IPS-20b (cell line): ENCODE measurements around the gene PCGF3.

Source experiments
- H3K27ac ChIP-seq: one replicate; pipeline ENCODE4 v1.5.1; 2013; ENCODE audit warnings: low read length
- H3K27me3 ChIP-seq: 2 replicates; pipeline ENCODE4 v1.6.1; 2013; ENCODE audit warnings: mild to moderate bottlenecking, low read length, inconsistent platforms; ENCODE audit not compliant: insufficient read depth
- H3K36me3 ChIP-seq: 2 replicates; pipeline ENCODE4 v1.6.1; 2013; ENCODE audit warnings: low read depth, mild to moderate bottlenecking, inconsistent platforms, low read length, moderate library complexity; ENCODE audit not compliant: insufficient read depth
- H3K4me1 ChIP-seq: 2 replicates; pipeline ENCODE4 v1.6.1; 2013; ENCODE audit warnings: mild to moderate bottlenecking, control low read depth, inconsistent platforms, low read length, moderate library complexity; ENCODE audit not compliant: insufficient read depth
- H3K4me3 ChIP-seq: 2 replicates; pipeline ENCODE4 v1.5.1; 2013; ENCODE audit warnings: mild to moderate bottlenecking, low read length, inconsistent platforms
- H3K9ac ChIP-seq: 2 replicates; pipeline ENCODE4 v1.6.1; 2013; ENCODE audit warnings: low read depth, mild to moderate bottlenecking, inconsistent platforms, low read length, moderate library complexity
- H3K9me3 ChIP-seq: 2 replicates; pipeline ENCODE4 v1.6.1; 2013; ENCODE audit warnings: mild to moderate bottlenecking, low read depth, low read length, inconsistent platforms; ENCODE audit not compliant: insufficient read depth

PCGF3 gene

GRCh38 chr4:789571-790465 lies 84.2 kb downstream of the PCGF3 start:
- no peaks in the 10 kb centered on the region for H3K36me3 ChIP-seq
- no peak overlapping the region for H3K4me3 ChIP-seq
- H3K9me3 ChIP-seq, result no peaks in the 10 kb centered on the region
- H3K27ac ChIP-seq, result no peak overlapping the region
- H3K27me3 ChIP-seq, result peaks cover 91% of the 10 kb centered on the region
- no peak overlapping the region for H3K9ac ChIP-seq
- H3K4me1 ChIP-seq, result peaks cover 15% of the 10 kb centered on the region

GRCh38 chr4:790466-790820 lies 84.8 kb downstream of the PCGF3 start:
- H3K9ac ChIP-seq, result no peak overlapping the region
- H3K27me3 ChIP-seq, result peaks cover 91% of the 10 kb centered on the region
- H3K27ac ChIP-seq, result no peak overlapping the region
- H3K4me3 ChIP-seq, result no peak overlapping the region
- peaks cover 15% of the 10 kb centered on the region for H3K4me1 ChIP-seq
- no peaks in the 10 kb centered on the region for H3K36me3 ChIP-seq
- H3K9me3 ChIP-seq, result no peaks in the 10 kb centered on the region

GRCh38 chr4:791252-791897 lies 85.7 kb downstream of the PCGF3 start:
- Histone ChIP-seq H3K36me3 (no peaks in the 10 kb centered on the region), H3K9ac (no peak overlapping the region), H3K27me3 (peaks cover 91% of the 10 kb centered on the region), H3K4me3 (no peak overlapping the region), H3K4me1 (peaks cover 15% of the 10 kb centered on the region), H3K9me3 (no peaks in the 10 kb centered on the region), H3K27ac (no peak overlapping the region)

GRCh38 chr4:791898-792625 lies 86.4 kb downstream of the PCGF3 start:
- no peak overlapping the region for H3K9ac ChIP-seq
- peaks cover 15% of the 10 kb centered on the region for H3K4me1 ChIP-seq
- no peaks in the 10 kb centered on the region for H3K9me3 ChIP-seq
- no peaks in the 10 kb centered on the region for H3K36me3 ChIP-seq
- no peak overlapping the region for H3K27ac ChIP-seq
- H3K27me3 ChIP-seq, result peaks cover 91% of the 10 kb centered on the region
- H3K4me3 ChIP-seq, result peak overlapping the region; percentile 51; the same call in 1 of the 2 replicates

DNA sequence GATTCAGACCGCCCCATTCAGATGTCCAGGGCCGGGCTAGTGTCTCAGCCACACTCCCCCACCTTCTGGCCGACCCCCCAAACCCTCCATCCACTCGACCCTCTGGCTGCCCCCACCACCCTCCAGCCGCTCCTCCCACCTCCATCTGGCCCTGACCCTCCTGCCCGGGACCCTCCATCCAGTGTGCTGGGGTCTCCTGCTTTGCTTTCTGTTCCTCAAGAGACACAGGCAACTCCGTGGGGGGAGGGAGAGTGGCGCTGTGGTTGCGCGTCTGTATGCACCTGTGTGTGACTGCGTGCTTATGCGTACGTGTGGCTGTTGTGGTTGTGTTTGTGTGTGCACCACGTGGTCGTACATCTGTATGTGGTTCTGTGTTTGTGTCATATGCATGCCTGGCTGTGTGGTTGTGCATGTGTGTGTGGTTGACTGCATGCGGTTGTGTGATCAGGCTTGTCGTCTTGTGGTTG lies 87.0 kb downstream of the PCGF3 start:
- Histone ChIP-seq H3K4me3 (no peak overlapping the region), H3K9ac (no peak overlapping the region), H3K27ac (no peak overlapping the region), H3K27me3 (peaks cover 88% of the 10 kb centered on the region), H3K4me1 (peaks cover 15% of the 10 kb centered on the region), H3K36me3 (no peaks in the 10 kb centered on the region), H3K9me3 (no peaks in the 10 kb centered on the region)

DNA sequence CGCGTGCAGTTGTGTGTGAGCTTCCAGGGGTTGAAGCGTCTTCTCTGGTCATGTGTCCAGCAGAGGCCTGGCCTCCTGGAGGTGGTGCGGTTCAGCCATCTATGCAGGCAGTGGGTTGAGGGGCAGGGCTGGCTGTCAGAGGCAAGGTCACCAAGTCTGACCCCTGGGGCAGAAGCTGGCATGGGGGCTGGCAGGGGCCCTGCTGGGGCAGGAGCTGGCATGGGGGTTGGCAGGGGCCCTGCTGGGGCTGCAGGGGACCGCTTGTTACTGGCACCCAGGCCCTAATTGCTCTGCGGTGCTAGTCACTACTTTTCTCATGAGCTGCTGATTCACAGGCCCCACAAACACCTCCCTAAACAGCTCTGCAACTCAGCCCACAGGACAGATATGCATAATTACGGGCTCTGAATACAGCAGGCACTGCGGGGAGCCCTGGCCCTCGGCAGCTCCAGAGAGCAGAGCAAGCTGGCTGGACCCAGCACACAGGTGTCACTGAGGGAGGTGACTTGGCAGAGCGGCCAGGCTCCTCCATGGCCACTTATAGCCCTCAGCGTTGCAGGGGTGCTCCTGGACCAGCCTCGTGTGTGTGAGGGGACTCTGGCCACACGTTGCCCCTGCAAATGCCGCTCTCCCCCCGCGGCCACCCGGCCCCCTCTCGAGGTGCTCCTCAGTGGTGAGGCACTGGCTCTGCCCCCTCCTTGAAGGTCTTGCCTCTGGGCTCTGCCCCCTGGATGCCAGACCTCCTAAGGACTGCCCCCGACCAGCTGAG lies 87.6 kb downstream of the PCGF3 start:
- no peak overlapping the region for H3K9ac ChIP-seq
- H3K36me3 ChIP-seq, result no peaks in the 10 kb centered on the region
- no peaks in the 10 kb centered on the region for H3K9me3 ChIP-seq
- H3K27me3 ChIP-seq, result peaks cover 81% of the 10 kb centered on the region
- no peak overlapping the region for H3K27ac ChIP-seq
- no peak overlapping the region for H3K4me3 ChIP-seq
- H3K4me1 ChIP-seq, result peaks cover 15% of the 10 kb centered on the region

- Histone ChIP-seq H3K4me1 (peaks cover 15% of the 10 kb centered on the region), H3K9ac (no peak overlapping the region), H3K9me3 (no peaks in the 10 kb centered on the region), H3K27me3 (peaks cover 73% of the 10 kb centered on the region), H3K36me3 (no peaks in the 10 kb centered on the region), H3K4me3 (no peak overlapping the region), H3K27ac (no peak overlapping the region)
These were observed 88.4 kb downstream of the PCGF3 start for GRCh38 chr4:793941-794621.

GRCh38 chr4:794900-795725 lies 89.5 kb downstream of the PCGF3 start:
- Histone ChIP-seq H3K36me3 (no peaks in the 10 kb centered on the region), H3K4me3 (peak overlapping the region; percentile 35; the same call in 1 of the 2 replicates), H3K27me3 (peaks cover 69% of the 10 kb centered on the region), H3K27ac (no peak overlapping the region), H3K4me1 (peaks cover 15% of the 10 kb centered on the region), H3K9me3 (no peaks in the 10 kb centered on the region), H3K9ac (no peak overlapping the region)

DNA sequence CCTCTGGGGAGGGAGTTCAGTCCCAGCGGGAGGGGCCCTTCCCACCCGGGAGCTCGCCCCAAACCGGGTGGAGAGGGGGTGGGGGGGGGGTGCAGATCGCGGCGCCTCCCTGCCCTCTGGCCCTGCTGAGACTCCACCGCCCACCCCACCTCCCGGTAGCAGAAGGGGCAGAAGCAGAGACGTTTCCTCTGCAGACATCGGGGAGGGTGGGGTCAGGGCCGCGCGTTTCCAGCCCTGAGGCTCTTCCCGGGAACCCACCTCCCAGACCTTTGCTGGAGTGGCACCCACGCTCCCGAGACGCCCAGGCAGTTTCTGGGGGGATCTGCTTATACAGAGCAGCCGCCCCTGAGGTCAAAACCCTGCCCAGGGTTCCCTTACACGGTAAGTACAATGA lies 90.1 kb downstream of the PCGF3 start:
- Histone ChIP-seq H3K4me1 (peaks cover 15% of the 10 kb centered on the region), H3K4me3 (peak overlapping the region; percentile 35; the same call in 1 of the 2 replicates), H3K27me3 (peaks cover 63% of the 10 kb centered on the region), H3K27ac (no peak overlapping the region), H3K36me3 (no peaks in the 10 kb centered on the region), H3K9ac (no peak overlapping the region), H3K9me3 (no peaks in the 10 kb centered on the region)

GRCh38 chr4:796206-796605 lies 90.6 kb downstream of the PCGF3 start:
- H3K36me3 ChIP-seq, result no peaks in the 10 kb centered on the region
- no peak overlapping the region for H3K9ac ChIP-seq
- no peaks in the 10 kb centered on the region for H3K9me3 ChIP-seq
- H3K4me1 ChIP-seq, result peaks cover 15% of the 10 kb centered on the region
- no peak overlapping the region for H3K4me3 ChIP-seq
- peaks cover 62% of the 10 kb centered on the region for H3K27me3 ChIP-seq
- no peak overlapping the region for H3K27ac ChIP-seq
